ENCODE results near the gene NPS. TPM values are rescaled to one million over a fixed set of nuclear protein-coding genes. Genes with fewer than 3 reads are reported as not detected.

The NPS gene
- polyA plus RNA-seq (ENCODE audit: insufficient read length in 12 of 12): 1 to 10 TPM in 2 of 12 donors, not detected in 10; 1.4 to 2.1 TPM
- long read RNA-seq, donor 1: 0 reads
- long read RNA-seq, donor 2: 0 reads
- long read RNA-seq, donor 3: 0 reads
- long read RNA-seq, donor 4: 0 reads
- long read RNA-seq, donor 5: 0 reads
- long read RNA-seq, donor 6: 0 reads
- long read RNA-seq, donor 7: 0 reads
- long read RNA-seq, donor 8: 0 reads
- long read RNA-seq, donor 9, partial matches to known transcripts: 0 of 1 reads
- long read RNA-seq, donor 9, other reads (novel, unspliced or antisense): 0 of 1 reads
- long read RNA-seq, donor 10: 0 reads
- long read RNA-seq, donor 11: 0 reads

DNA sequence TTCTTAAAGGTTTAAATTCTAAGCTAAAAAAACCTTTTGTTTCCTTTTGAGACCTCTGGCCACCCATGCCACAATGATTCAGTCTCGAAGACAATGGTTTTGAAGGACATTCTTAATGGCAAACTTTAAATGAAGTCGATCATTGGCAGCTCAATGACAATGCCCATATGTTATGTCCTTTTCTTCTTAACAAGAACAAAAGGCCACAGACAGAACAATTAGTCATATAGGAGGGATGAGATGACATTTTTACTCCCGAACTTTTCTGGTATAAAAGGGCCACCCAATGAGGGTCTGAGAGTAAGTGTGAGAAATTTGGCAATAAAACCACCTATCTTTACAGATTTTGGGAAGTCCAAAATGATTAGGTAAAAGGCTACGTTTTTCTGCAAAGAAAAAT, at the start of gene NPS:
TSS of gene NPS (plus strand) at position 301 of the 400 bp plus-strand sequence. CDS start at position 361, 60 bp downstream.
- no peak for DNase-seq

DNA sequence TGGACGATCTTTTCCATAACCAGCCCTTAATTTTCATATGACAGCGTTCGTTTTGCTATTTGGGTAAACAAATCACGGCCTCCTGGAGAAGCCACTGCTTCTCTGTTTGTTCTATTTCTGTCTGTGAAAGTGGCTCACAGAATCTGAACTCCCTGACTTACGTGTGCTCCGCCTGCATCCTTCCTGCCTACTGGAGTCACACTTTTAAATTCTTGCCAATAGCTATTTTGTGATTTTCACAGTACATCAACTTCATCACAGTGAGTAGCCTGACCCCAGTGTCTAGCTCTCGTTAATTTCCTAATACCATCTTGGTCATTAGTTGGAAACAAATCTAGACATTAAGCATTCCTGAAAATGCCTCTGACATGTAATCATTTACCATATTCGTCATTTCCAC, 49.0 kb upstream of the NPS start:
- DNase-seq: no peak

- DNase-seq: no peak
Measured at GRCh38 chr10:127506094-127506493, 43.0 kb upstream of the NPS start.

DNA sequence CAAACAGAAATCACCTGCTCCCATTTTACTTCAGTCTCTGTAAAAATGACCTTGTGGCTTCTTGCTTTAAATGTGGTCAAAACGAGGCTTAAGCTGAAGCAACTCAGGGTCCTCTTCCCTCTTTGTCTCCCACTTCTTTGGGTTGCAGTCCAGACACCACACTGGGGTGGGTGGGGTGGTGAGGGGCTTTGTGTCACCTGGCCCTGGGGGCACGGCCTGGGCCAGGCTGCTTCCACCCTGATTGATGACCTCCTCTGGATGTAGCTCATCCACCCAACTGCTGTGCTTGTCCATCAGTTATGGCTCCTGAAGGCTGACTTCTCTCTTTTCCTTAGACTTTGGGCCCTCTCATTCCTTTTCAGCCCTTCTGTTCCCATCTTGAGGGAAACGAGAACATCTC, 26.8 kb upstream of the NPS start:
- DNase-seq: no peak

DNA sequence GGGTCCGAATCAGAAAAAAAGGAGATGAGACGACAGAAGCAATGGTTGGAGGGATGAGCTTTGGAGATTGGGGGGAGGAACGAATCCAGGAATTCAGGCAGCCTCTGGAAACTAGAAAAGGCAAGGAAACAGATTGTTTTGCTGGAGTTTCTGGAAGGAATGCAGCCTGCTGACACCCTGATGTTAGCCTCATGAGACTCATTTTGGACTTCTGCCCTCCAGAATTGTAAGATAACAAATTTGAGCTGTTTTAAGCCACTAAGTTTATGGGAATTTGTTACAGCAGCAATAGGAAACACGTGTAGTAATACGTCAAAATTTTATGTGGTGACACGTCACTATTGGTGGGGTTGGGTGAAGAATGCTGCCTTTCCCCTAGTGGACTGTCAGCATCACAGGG, 25.6 kb upstream of the NPS start:
- peak; percentile 59 for DNase-seq

DNA sequence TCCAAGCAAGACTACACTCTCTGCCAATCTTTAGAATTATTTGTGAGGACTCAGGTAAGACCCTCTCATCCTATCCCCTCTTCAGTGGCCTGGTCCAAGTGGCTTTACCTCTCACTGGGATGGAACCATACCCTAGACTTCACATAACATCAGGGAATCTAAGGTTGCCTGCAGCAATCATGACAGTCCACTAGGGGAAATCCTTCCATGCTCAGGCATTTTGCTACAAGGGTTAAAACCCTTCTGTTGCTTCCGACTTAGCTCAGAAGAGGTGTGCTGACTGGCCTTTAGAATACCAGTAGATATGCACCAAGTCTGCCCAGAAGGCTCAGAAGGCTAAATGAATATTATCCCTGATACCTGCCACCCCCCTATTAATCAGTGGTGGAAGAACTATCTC, 24.9 kb upstream of the NPS start:
- no peak for DNase-seq

- DNase-seq: no peak
Measured at GRCh38 chr10:127524908-127525665, 24.0 kb upstream of the NPS start.

- DNase-seq: no peak
Measured at GRCh38 chr10:127525686-127526085, 23.4 kb upstream of the NPS start.

- DNase-seq: no peak
Measured at GRCh38 chr10:127526161-127526560, 22.9 kb upstream of the NPS start.

- DNase-seq: no peak
Measured at GRCh38 chr10:127527320-127527719, 21.8 kb upstream of the NPS start.

GRCh38 chr10:127527891-127528290, 21.2 kb upstream of the NPS start:
- DNase-seq: peak; percentile 29

- DNase-seq: no peak
Measured at GRCh38 chr10:127532193-127532592, 16.9 kb upstream of the NPS start.

GRCh38 chr10:127532659-127533058, 16.4 kb upstream of the NPS start:
- DNase-seq: no peak

DNA sequence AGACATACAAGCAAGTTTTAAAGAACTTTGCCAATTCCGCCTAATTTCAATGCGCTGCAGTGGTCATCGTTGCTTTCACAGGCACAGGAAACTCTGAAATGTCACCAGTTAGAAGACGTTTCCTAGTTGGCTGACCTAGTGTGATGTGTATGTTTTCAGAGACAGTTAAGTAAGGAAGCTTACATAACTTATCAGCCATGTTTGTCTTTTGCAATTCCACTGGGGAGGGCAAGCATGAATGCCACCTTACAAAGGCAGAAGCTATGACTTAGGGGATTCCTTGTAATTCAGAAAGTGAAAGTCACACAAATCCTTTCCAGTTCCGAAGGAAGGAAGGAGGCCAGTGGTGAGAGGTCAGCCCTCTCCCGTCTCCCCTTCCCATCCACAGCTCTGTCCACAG, 15.0 kb upstream of the NPS start:
- DNase-seq: no peak

- no peak for DNase-seq
Measured at GRCh38 chr10:127534496-127534895, 14.6 kb upstream of the NPS start.

DNA sequence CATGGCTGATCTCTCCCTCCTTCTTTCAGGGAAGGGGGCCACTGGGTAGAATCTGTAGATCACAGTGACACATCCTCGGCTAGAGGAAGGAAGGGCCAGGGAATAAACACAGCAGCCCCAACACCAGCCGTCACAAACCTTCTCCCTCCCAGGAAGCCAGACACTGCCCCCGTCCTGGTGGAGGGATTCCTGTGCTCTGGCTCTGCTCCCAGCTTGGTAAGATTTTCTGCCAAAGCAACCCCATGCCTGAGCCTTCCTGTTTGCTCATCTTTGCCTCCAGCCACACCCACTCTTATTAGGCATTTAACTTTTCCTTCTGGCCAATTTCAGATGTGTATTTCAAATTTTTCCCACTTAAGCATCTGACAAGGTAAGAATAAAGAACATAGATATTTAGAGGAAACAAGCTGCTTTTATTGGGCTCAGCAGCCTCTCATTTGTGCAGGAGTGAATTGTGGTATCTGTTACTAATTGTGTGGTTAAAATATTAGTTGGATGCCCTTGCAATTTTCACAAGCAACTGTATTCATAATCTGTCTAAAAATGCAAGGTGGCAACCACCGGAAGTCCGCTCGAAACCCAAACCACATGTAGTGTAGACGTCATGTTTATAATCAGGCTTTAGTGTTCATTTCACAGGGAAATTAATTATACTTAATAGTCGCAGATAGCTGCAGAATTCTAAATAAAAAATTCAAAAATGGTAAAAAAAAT, 13.2 kb upstream of the NPS start:
- no peak for DNase-seq

DNA sequence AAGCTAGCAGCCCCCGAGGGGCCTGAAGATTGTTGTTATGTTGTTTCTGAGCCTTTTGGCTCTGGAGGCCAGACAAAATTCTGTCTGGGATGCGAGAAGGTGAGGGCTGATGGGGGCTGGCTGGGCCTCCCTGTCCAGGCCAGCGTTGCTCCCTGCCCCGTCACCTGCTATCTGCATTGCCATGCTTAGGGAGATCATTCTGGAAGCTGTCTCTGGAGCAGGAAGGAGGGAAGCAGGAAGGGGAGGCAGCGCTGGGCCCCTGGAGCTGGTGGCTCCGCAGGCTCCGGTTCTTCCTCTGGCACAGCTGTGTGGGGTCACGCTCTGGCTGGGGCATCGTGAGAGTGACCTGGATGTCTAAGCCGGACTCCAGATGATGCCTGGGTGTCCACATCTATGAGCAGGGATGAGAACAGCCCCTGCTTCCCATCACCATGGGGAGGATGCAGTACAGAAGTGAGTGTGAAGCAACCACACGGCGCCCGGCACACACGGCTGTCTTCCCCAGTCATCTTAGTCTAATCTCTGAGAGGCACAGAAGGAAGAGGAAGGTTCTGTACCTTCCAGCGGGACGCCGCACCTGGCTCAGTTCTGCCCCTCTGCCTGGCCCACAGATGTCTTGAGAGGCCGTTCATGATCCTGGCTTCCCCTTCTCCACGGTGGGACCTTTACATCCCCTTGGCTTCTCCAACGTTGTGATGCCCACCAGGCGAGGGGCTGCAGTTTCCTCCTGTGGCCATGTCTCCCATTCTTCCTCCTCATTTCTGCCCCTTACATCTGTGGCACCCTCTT, 11.9 kb upstream of the NPS start:
- no peak for DNase-seq

- no peak for DNase-seq
Measured at GRCh38 chr10:127537924-127538323, 11.2 kb upstream of the NPS start.

DNA sequence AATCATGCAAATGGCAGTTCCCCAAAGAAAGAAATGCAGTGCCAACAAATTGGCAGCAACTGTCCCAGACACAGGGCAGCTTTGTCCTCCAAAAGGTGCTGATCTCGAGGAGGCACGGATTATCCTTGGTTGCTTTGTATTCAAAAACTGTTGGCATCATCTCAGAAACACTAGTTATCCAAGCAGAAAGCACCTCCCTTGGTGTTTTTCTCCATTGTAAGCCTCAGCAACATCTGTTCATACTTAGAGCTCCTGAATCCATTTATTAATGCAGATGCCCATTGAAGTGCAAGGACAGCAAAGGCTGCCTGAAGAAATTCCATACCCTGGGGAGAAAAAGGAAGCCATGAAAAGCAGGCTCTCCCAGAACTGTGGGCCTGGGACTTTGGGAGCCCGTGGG, 1.1 kb upstream of the NPS start:
- DNase-seq: no peak

DNA sequence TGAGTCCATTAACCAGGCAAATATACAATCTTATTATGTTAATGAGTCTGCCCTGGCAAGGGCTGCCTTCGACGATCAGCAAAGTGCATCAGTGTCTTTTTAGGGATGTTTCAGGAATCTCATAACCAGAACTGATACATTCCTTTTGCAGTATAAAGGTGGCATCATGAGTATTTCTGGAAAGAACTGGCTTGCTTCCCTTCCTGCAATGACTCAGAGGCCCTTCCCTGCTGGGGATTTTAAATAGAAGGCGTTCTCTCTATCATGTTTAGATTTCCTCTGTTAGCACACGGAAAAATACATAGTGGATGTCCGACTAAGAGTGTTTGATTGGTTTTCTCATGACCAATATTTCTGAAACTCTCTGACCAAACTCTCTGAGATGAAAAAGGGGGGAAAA, 1.8 kb downstream of the NPS start:
- no peak for DNase-seq

DNA sequence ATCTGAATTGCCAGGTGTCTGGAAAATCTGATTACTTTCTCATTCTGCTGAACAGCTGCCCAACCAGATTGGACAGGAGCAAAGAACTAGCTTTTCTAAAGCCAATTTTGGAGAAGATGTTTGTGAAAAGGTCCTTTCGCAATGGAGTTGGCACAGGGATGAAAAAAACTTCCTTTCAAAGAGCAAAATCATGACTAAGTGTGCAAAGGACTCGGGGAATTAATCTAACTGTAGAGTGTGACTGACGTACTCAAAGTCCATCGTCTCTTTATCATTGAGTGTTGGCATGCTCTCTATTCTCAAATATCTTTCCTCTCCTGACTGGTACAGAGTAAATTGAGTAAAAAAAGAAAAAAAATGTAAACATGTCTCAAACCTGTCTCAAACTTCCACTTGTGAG, 3.3 kb downstream of the NPS start:
- DNase-seq: no peak

GRCh38 chr10:127553417-127553816, 4.3 kb downstream of the NPS start:
- no peak for DNase-seq

Data from muscle of arm (tissue), 14 donors.